Liver (tissue), 3 donors: Measurements from ENCODE around the gene PPP1R9A.

ENCODE experiments used
- EGR1 ChIP-seq, 2 donors: IDR thresholded peaks; 2 replicates each; pipeline ENCODE4 v1.6.1; 2016 to 2018; ENCODE audit warnings: antibody characterized with exemption in 2 of 2, low read depth in 2 of 2
- FOXA1 ChIP-seq: IDR thresholded peaks from 2 replicates; pipeline ENCODE4 v1.6.1; 2016; ENCODE audit warnings: antibody characterized with exemption
- GABPA ChIP-seq, 2 donors: IDR thresholded peaks in 1 of 2; conservative IDR thresholded peaks in 1 of 2; 2 replicates each; pipeline ENCODE4 v1.6.1; 2016; ENCODE audit warnings: antibody characterized with exemption in 2 of 2, mild to moderate bottlenecking in 1 of 2, moderate library complexity in 1 of 2
- JUND ChIP-seq, 2 donors: IDR thresholded peaks; 2 replicates each; pipeline ENCODE4 v1.6.1; 2016; ENCODE audit warnings: antibody characterized with exemption in 2 of 2
- RAD21 ChIP-seq, 2 donors: IDR thresholded peaks; 2 replicates each; pipeline ENCODE4 v1.6.1; 2016; ENCODE audit warnings: antibody characterized with exemption in 2 of 2, mild to moderate bottlenecking in 2 of 2
- RXRA ChIP-seq, 2 donors: IDR thresholded peaks; 2 replicates each; pipeline ENCODE4 v1.6.1; 2017 to 2018; ENCODE audit warnings: antibody characterized with exemption in 2 of 2, mild to moderate bottlenecking in 1 of 2
- TAF1 ChIP-seq: conservative IDR thresholded peaks from 2 replicates; pipeline ENCODE4 v1.6.1; 2016; ENCODE audit warnings: antibody characterized with exemption, mild to moderate bottlenecking
- TF ChIP-seq, protein P1 (sequence below): fragments of 150-350 bp; IDR thresholded peaks from 2 replicates; pipeline ENCODE4 v1.5.1; 2017; ENCODE audit warnings: improper control_type of control experiment, low read depth, low read length; ENCODE audit not compliant: missing input control
- TF ChIP-seq, protein P2 (sequence below): IDR thresholded peaks from 2 replicates; pipeline ENCODE4 v1.6.1; 2016; ENCODE audit warnings: antibody characterized with exemption
- TF ChIP-seq, protein P3 (sequence below): IDR thresholded peaks from 2 replicates; pipeline ENCODE4 v1.6.1; 2016; ENCODE audit warnings: antibody characterized with exemption
- TF ChIP-seq, protein P4 (sequence below): IDR thresholded peaks from 2 replicates; pipeline ENCODE4 v1.6.1; 2016; ENCODE audit warnings: antibody characterized with exemption, mild to moderate bottlenecking
- TF ChIP-seq, protein P5 (sequence below): IDR thresholded peaks from 2 replicates; pipeline ENCODE4 v1.6.1; 2016; ENCODE audit warnings: antibody characterized with exemption
- donor health status: healthy.
- donor health status: healthy.

DNA sequence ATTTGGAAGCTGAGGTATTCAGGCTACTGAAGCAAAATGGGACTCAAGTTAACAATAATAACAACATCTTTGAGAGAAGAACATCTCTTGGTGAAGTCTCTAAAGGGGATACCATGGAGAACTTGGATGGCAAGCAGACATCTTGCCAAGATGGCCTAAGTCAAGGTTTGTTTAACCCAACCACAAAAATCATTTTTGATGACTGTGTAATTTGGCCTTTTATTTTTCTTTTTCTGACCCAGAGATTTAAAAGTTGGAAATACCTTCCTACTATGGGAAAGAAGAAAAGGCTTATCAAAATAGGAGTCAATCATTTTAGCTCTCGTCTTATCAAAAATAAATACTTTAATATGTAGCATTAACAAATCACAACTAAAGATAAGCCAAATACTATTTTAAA is 344.6 kb downstream of the PPP1R9A start:
- TF ChIP-seq, protein P1, sequence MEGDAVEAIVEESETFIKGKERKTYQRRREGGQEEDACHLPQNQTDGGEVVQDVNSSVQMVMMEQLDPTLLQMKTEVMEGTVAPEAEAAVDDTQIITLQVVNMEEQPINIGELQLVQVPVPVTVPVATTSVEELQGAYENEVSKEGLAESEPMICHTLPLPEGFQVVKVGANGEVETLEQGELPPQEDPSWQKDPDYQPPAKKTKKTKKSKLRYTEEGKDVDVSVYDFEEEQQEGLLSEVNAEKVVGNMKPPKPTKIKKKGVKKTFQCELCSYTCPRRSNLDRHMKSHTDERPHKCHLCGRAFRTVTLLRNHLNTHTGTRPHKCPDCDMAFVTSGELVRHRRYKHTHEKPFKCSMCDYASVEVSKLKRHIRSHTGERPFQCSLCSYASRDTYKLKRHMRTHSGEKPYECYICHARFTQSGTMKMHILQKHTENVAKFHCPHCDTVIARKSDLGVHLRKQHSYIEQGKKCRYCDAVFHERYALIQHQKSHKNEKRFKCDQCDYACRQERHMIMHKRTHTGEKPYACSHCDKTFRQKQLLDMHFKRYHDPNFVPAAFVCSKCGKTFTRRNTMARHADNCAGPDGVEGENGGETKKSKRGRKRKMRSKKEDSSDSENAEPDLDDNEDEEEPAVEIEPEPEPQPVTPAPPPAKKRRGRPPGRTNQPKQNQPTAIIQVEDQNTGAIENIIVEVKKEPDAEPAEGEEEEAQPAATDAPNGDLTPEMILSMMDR = no peak
- TF ChIP-seq, protein P2, sequence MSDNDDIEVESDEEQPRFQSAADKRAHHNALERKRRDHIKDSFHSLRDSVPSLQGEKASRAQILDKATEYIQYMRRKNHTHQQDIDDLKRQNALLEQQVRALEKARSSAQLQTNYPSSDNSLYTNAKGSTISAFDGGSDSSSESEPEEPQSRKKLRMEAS = no peak
- TF ChIP-seq, protein P3, sequence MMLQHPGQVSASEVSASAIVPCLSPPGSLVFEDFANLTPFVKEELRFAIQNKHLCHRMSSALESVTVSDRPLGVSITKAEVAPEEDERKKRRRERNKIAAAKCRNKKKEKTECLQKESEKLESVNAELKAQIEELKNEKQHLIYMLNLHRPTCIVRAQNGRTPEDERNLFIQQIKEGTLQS = no peak
- TF ChIP-seq RXRA (IDR thresholded peaks at IDR 0.05) = no peak
- no peak for TF ChIP-seq EGR1 (IDR thresholded peaks at IDR 0.05; ENCODE audit: low read depth in 2 of 2)
- TF ChIP-seq, protein P4, sequence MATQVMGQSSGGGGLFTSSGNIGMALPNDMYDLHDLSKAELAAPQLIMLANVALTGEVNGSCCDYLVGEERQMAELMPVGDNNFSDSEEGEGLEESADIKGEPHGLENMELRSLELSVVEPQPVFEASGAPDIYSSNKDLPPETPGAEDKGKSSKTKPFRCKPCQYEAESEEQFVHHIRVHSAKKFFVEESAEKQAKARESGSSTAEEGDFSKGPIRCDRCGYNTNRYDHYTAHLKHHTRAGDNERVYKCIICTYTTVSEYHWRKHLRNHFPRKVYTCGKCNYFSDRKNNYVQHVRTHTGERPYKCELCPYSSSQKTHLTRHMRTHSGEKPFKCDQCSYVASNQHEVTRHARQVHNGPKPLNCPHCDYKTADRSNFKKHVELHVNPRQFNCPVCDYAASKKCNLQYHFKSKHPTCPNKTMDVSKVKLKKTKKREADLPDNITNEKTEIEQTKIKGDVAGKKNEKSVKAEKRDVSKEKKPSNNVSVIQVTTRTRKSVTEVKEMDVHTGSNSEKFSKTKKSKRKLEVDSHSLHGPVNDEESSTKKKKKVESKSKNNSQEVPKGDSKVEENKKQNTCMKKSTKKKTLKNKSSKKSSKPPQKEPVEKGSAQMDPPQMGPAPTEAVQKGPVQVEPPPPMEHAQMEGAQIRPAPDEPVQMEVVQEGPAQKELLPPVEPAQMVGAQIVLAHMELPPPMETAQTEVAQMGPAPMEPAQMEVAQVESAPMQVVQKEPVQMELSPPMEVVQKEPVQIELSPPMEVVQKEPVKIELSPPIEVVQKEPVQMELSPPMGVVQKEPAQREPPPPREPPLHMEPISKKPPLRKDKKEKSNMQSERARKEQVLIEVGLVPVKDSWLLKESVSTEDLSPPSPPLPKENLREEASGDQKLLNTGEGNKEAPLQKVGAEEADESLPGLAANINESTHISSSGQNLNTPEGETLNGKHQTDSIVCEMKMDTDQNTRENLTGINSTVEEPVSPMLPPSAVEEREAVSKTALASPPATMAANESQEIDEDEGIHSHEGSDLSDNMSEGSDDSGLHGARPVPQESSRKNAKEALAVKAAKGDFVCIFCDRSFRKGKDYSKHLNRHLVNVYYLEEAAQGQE = no peak
- no peak for TF ChIP-seq TAF1
- TF ChIP-seq GABPA (IDR thresholded peaks at IDR 0.05 in 1 of 2, conservative IDR thresholded peaks at IDR 0.05 in 1 of 2) = no peak
- no peak for TF ChIP-seq RAD21 (IDR thresholded peaks at IDR 0.05)
- TF ChIP-seq JUND (IDR thresholded peaks at IDR 0.05) = no peak
- TF ChIP-seq FOXA1 = no peak
- TF ChIP-seq, protein P5, sequence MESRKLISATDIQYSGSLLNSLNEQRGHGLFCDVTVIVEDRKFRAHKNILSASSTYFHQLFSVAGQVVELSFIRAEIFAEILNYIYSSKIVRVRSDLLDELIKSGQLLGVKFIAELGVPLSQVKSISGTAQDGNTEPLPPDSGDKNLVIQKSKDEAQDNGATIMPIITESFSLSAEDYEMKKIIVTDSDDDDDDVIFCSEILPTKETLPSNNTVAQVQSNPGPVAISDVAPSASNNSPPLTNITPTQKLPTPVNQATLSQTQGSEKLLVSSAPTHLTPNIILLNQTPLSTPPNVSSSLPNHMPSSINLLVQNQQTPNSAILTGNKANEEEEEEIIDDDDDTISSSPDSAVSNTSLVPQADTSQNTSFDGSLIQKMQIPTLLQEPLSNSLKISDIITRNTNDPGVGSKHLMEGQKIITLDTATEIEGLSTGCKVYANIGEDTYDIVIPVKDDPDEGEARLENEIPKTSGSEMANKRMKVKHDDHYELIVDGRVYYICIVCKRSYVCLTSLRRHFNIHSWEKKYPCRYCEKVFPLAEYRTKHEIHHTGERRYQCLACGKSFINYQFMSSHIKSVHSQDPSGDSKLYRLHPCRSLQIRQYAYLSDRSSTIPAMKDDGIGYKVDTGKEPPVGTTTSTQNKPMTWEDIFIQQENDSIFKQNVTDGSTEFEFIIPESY = no peak
